ENCODE data around the gene FOSL2.

FOSL2 gene

DNA sequence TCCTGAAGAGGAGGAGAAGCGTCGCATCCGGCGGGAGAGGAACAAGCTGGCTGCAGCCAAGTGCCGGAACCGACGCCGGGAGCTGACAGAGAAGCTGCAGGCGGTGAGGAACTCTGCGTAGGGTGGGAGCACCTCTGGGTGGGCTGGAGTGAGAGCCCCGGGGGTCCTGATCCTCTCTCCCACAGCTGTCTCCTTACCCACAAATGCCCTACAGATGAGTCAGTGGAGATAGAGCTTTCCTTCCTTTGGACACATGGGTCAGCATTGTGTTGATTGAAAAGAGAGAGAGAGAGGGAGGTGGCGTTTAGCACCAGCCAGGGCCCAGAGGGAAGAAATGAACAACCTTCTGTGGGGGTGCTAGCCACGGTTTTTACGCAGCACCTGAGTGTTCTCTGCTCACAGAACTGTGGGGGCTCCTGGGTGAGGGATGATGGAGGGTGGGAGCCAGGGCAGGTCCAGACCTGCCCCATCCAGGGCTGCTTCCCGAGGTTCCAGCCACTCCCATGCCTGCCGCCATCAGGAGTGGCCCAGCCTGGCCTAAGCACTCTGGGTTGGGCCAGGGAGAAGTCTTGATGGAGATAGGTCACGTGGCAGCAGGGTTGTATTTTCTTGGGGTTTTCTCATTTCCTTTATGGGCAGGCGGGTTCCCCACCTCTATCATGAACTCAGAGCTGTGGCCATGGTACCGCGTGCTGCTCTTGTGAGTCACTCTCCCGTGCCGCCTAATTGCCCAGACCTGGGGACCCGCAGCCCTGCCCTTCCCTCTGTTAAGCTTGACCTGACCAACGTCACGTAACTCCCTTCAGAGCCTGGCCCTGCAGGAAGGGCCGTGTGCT lies 16.3 kb downstream of the FOSL2 start:
- in situ Hi-C loops (cut with HindIII; ENCODE audit: low sequenced_read_pairs), result loop anchor here (5.0 to 10.0 kb wide), 2 partner anchors 68 to 674 kb away; no protein-coding TSS in a partner anchor

DNA sequence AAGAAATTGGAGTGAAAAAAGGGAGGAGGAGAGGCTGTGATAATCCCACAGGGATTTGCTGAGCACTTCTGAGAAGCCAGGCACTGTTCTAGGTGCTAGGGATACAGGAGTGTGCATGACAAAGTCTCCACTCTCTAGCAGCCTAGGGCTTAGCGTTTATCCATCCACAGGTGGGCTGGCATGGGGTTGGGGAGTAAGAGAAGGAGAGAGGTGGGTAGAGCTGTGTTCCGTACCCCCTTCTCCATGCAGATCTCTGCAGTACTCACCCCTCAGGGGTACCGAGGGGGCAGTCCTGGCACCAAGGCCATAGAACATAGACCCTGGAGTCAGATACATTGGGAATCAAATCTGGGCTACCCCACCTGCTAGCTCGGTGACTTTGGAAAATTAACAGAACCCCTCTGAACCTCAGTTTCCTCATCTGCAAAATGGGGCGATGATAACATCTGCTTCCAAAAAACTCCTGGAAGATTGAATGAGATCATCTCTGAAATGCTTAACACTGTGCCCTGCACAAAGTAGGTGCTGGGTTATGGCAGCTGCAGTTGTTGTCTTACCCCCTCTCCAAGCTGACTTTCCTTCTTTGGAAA lies 18.6 kb downstream of the FOSL2 start:
- in situ Hi-C loops (cut with HindIII; ENCODE audit: low sequenced_read_pairs), result no loop called here

DNA sequence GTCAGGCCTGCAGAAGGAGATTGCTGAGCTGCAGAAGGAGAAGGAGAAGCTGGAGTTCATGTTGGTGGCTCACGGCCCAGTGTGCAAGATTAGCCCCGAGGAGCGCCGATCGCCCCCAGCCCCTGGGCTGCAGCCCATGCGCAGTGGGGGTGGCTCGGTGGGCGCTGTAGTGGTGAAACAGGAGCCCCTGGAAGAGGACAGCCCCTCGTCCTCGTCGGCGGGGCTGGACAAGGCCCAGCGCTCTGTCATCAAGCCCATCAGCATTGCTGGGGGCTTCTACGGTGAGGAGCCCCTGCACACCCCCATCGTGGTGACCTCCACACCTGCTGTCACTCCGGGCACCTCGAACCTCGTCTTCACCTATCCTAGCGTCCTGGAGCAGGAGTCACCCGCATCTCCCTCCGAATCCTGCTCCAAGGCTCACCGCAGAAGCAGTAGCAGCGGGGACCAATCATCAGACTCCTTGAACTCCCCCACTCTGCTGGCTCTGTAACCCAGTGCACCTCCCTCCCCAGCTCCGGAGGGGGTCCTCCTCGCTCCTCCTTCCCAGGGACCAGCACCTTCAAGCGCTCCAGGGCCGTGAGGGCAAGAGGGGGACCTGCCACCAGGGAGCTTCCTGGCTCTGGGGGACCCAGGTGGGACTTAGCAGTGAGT lies 19.4 kb downstream of the FOSL2 start:
- in situ Hi-C loops (cut with HindIII; ENCODE audit: low sequenced_read_pairs), result no loop called here

DNA sequence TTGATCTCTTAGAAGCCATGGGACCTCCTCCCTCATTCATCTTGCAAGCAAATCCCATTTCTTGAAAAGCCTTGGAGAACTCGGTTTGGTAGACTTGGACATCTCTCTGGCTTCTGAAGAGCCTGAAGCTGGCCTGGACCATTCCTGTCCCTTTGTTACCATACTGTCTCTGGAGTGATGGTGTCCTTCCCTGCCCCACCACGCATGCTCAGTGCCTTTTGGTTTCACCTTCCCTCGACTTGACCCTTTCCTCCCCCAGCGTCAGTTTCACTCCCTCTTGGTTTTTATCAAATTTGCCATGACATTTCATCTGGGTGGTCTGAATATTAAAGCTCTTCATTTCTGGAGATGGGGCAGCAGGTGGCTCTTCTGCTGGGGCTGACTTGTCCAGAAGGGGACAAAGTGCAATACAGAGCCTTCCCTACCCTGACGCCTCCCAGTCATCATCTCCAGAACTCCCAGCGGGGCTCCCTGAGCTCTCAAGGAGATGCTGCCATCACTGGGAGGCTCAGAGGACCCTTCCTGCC lies 20.0 kb downstream of the FOSL2 start:
- in situ Hi-C loops (cut with HindIII; ENCODE audit: low sequenced_read_pairs), result no loop called here

- in situ Hi-C loops (cut with HindIII; ENCODE audit: low sequenced_read_pairs), result no loop called here
Observed at GRCh38 chr2:28413152-28413898, 20.7 kb downstream of the FOSL2 start.

DNA sequence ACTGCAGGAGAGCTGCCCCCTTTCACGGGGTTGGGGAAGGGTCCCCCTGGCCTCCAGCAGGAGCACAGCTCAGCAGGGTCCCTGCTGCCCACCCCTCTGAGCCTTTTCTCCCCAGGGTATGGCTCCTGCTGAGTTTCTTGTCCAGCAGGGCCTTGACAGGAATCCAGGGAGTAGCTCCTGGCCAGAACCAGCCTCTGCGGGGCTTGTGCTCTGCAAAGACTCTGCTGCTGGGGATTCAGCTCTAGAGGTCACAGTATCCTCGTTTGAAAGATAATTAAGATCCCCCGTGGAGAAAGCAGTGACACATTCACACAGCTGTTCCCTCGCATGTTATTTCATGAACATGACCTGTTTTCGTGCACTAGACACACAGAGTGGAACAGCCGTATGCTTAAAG lies 21.2 kb downstream of the FOSL2 start:
- in situ Hi-C loops (cut with HindIII; ENCODE audit: low sequenced_read_pairs), result no loop called here

DNA sequence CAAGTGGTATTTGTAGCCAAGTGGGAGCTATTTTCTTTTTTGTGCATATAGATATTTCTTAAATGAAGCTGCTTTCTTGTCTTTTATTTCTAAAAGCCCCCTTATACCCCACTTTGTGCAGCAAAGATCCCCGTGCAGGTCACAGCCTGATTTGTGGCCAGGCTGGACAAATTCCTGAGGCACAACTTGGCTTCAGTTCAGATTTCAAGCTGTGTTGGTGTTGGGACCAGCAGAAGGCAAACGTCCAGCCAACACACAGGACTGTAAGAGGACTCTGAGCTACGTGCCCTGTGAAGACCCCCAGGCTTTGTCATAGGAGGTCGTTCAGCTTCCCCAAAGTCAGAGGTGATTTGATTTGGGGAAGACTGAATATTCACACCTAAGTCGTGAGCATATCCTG lies 21.9 kb downstream of the FOSL2 start:
- in situ Hi-C loops (cut with HindIII; ENCODE audit: low sequenced_read_pairs), result no loop called here

DNA sequence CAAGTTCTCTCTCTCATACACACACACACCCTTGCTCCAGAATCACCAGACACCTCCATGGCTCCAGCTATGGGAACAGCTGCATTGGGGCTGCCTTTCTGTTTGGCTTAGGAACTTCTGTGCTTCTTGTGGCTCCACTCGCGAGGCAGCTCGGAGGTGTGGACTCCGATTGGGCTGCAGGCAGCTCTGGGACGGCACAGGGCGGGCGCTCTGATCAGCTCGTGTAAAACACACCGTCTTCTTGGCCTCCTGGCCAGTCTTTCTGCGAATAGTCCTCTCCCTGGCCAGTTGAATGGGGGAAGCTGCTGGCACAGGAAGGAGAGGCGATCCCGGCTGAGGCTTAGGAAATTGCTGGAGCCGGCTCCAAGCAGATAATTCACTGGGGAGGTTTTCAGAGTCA lies 22.4 kb downstream of the FOSL2 start:
- in situ Hi-C loops (cut with HindIII; ENCODE audit: low sequenced_read_pairs), result no loop called here

GRCh38 chr2:28415715-28416114 lies 23.1 kb downstream of the FOSL2 start:
- in situ Hi-C loops (cut with HindIII; ENCODE audit: low sequenced_read_pairs), result no loop called here

DNA sequence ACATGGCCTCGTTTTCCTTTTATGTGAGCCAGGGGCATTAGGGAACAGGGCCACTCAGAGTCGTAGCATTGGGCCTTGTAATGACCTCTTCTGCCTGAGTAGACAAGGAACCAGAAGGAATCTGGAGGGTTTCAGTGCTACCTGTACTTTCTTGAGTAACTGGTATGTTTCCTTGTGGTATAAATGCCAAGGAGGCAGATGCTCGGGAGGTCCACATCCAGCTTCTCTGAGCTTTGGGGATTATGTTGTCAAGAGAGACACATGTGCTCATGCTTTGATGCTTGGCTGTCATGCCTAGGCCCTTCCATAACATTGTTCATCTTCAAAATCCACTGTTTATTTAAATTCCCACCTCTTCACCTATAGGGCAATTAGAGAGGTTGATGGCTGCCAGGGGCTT lies 26.3 kb downstream of the FOSL2 start:
- in situ Hi-C loops (cut with HindIII; ENCODE audit: low sequenced_read_pairs), result no loop called here

DNA sequence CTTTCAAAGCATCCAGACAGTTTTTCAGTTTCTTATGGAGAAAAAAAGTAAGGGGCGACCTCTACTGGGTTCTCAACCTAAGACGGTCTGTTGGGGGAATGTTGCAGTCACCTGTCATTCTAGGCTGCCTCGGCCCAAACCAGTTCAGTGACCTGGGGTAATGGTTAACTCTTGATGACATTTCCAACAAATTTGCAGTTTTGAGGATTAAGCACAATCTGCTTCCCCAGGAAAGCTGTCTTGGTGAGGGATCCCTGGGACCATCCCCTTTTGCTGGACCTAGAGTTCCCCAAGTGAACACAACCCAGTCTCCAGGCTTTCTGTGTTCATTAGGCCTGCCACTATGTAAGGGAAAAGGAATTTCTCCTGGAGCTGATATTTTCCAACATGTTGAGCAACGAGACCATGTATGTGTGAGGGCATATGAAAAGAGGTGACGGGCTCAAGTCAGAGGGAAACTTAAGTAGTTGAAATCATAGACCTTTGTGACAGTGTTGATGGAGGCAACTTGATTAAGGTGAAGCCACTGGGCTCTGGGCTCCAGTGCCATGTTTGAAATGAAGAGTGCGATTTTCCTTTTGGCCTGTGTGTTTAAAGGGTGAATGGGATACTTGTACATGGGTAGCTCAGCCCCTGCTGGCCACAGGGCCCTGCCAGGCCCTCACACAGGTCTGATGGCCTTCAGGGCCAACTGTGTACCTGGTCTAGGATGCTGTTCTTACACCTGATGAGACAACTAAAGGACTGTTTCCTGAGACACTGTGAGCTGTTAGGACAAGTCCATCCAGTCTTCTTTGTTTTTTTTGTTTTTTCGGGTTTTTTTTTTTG lies 27.0 kb downstream of the FOSL2 start:
- in situ Hi-C loops (cut with HindIII; ENCODE audit: low sequenced_read_pairs), result no loop called here

GRCh38 chr2:28420722-28421121 lies 28.1 kb downstream of the FOSL2 start:
- in situ Hi-C loops (cut with HindIII; ENCODE audit: low sequenced_read_pairs), result no loop called here

GRCh38 chr2:28422908-28423741 lies 30.5 kb downstream of the FOSL2 start:
- in situ Hi-C loops (cut with HindIII; ENCODE audit: low sequenced_read_pairs), result no loop called here

GRCh38 chr2:28423856-28424605 lies 31.4 kb downstream of the FOSL2 start:
- in situ Hi-C loops (cut with HindIII; ENCODE audit: low sequenced_read_pairs), result no loop called here

DNA sequence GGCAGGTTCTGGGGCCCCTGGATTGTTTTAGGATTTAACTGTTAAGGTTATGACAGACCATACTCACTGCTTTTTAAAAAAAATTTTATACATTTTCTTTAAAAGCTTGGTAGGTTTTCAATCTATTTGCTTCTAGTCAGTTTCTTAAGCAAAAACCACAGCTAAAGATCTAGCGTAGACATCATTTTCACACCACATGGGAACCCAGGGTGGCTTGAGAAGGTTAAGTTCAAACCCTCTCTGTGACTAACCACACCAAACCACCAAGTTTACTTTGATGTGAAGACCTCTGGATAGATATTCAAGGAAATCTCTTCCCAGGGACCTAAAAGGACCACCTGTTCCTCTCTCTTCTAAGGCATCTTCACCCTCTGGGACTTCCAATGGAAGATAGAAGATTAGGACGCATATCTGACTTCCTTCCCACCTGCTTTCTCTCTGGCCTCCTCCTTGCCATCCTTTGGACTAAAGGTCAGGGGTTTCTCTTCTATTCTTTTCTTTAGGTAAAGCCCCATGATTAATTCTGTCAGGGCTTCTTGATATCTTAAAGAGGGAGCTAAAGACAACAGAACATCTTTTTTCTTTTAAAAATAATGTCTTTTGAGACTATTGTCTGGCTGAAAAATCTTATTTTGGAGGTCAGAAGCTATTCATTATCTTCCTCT lies 32.3 kb downstream of the FOSL2 start:
- in situ Hi-C loops (cut with HindIII; ENCODE audit: low sequenced_read_pairs), result no loop called here

DNA sequence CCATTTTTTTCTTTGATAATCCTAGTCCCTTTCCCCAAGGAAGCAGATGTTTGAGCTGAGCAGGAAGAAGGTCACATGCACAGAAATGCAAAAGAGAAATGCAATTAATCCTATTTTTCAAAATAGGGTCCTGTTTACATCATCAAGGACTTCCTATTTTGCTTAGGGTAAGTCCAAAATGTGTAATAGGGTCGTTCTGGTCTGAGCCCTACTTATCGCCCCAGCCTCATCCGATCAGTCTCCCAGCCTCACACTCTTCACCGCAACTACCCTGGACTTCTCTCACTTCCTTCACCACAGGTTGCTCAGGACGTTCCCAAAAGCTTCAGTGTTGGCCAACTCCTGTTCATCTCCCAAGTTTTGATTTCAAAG lies 32.8 kb downstream of the FOSL2 start:
- in situ Hi-C loops (cut with HindIII; ENCODE audit: low sequenced_read_pairs), result no loop called here

- in situ Hi-C loops (cut with HindIII; ENCODE audit: low sequenced_read_pairs), result no loop called here
Observed at GRCh38 chr2:28427741-28428415, 35.2 kb downstream of the FOSL2 start.

DNA sequence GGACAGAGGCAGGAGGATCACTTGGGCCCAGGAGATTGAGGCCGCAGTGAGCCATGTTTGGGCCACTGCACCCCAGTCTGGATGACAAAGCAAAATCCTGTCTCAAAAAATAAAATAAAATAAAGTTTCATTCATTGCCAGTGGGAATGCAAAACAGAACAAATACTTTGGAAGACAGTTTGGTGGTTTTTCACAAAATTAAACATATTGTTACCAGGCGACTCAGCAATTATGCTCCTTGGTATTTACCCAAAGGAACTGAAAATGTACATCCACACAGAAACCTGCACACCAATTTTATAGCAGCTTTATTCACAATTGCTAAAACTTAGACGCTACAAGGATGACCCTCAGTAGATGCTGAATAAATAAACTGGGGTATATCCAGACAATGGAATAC lies 35.8 kb downstream of the FOSL2 start:
- in situ Hi-C loops (cut with HindIII; ENCODE audit: low sequenced_read_pairs), result no loop called here

All from DLD1 (cell line).